Vagina (tissue), 2 donors: ENCODE measurements around the gene TRIB2. TPM values are rescaled to one million over a fixed set of nuclear protein-coding genes. Genes with fewer than 3 reads are reported as not detected.

Source experiments
- DNase-seq, 2 donors: peaks; one replicate each; pipeline ENCODE4 v3.0.0-alpha.2; 2017; ENCODE audit errors: extremely low spot score in 2 of 2
- H3K27ac ChIP-seq: fragments of 200-600 bp; sonication (generic); one replicate; pipeline ENCODE4 v1.5.1; 2019
- H3K27me3 ChIP-seq: fragments of 200-600 bp; sonication (generic); one replicate; pipeline ENCODE4 v1.5.1; 2019
- H3K36me3 ChIP-seq, 2 donors: fragments of 200-600 bp; sonication (generic); one replicate each; pipeline ENCODE4 v1.5.1; 2017 to 2019
- H3K4me1 ChIP-seq: fragments of 200-600 bp; sonication (generic); one replicate; pipeline ENCODE4 v1.5.1; 2019
- H3K4me3 ChIP-seq, 2 donors: fragments of 200-600 bp; sonication (generic); 1 replicate in 1 of 2; 2 replicates in 1 of 2; pipeline ENCODE4 v1.5.1; 2016 to 2019
- H3K9me3 ChIP-seq: fragments of 200-600 bp; sonication (generic); one replicate; pipeline ENCODE4 v1.5.1; 2019
- CTCF ChIP-seq, 3 experiments: fragments of 450-650 bp in 2 of 3; fragments of 200-600 bp in 1 of 3; sonication (generic) in 1 of 3; IDR thresholded peaks; one replicate each; pipeline ENCODE4 v1.5.1; 2017 to 2019; ENCODE audit warnings: antibody characterized with exemption in 3 of 3, mild to moderate bottlenecking in 2 of 3, moderate library complexity in 2 of 3
- POLR2A ChIP-seq, 2 donors: fragments of 450-650 bp; IDR thresholded peaks; one replicate each; pipeline ENCODE4 v1.6.1; 2017; ENCODE audit warnings: antibody characterized with exemption in 2 of 2, mild to moderate bottlenecking in 2 of 2, moderate library complexity in 2 of 2
- POLR2AphosphoS5 ChIP-seq, 2 donors: sonication (generic); formaldehyde crosslinking; IDR thresholded peaks; one replicate each; pipeline ENCODE4 v1.9.0; 2017; ENCODE audit warnings: antibody characterized with exemption in 2 of 2, mild to moderate bottlenecking in 2 of 2, low read depth in 1 of 2; ENCODE audit not compliant: insufficient read depth in 1 of 2
- intact Hi-C: fragments of 100-400 bp; cut with DNase I; formaldehyde crosslinking; loops from one replicate; pipeline ENCODE4 v1.15.1; 2023
- total RNA-seq: library from RNA; depleted of rRNA; stranded (reverse); fragments of >200 nt; gene quantifications from one replicate; pipeline ENCODE4 v1.2.3, GENCODE V29; 2016

Gene TRIB2
- total RNA-seq, 1 donor from 2014 or later, result 64.8 TPM

- Histone ChIP-seq H3K4me1 (peaks cover 65% of the 10 kb centered on the region), H3K4me3 (peak overlapping the region; percentile 73 to 75), H3K9me3 (no peaks in the 10 kb centered on the region), H3K27ac (peak overlapping the region; percentile 81), H3K36me3 (peaks cover 0 to 14% of the 10 kb centered on the region in 2 donors), H3K27me3 (no peaks in the 10 kb centered on the region)
- intact Hi-C loops, result loop anchor here (5.0 to 10.0 kb wide), 5 partner anchors 98 to 855 kb away; no protein-coding TSS in a partner anchor
- DNase-seq, result peak in 1 of 2 donors; percentile 84
- no peak for TF ChIP-seq POLR2AphosphoS5 (IDR thresholded peaks at IDR 0.05; ENCODE audit: insufficient read depth in 1 of 2, low read depth in 1 of 2)
- no peak for TF ChIP-seq CTCF (IDR thresholded peaks at IDR 0.05)
- TF ChIP-seq POLR2A (IDR thresholded peaks at IDR 0.05), result no peak
These were observed 2.9 kb downstream of the TRIB2 start for GRCh38 chr2:12719400-12720277.

- intact Hi-C loops, result loop anchor here (5.0 kb wide), 1 partner anchor 212 kb away; no protein-coding TSS in a partner anchor
These were observed 3.5 kb downstream of the TRIB2 start for GRCh38 chr2:12720278-12720620.

GRCh38 chr2:12720754-12721378, 4.1 kb downstream of the TRIB2 start:
- Histone ChIP-seq H3K4me1 (peaks cover 55% of the 10 kb centered on the region), H3K27ac (peak overlapping the region; percentile 6)
- intact Hi-C loops, result loop anchor here (5.0 kb wide), 1 partner anchor 211 kb away; no protein-coding TSS in a partner anchor

More at GRCh38 chr2:12720278-12720620, 3.5 kb downstream of the TRIB2 start:
- peaks cover 61% of the 10 kb centered on the region for H3K4me1 ChIP-seq
- no peaks in the 10 kb centered on the region for H3K9me3 ChIP-seq
- H3K27me3 ChIP-seq, result no peaks in the 10 kb centered on the region
- peaks cover 0 to 14% of the 10 kb centered on the region in 2 donors for H3K36me3 ChIP-seq
- peak overlapping the region; percentile 73 to 75 for H3K4me3 ChIP-seq
- peak in 1 of 2 donors; percentile 80 for DNase-seq
- TF ChIP-seq POLR2AphosphoS5 (IDR thresholded peaks at IDR 0.05; ENCODE audit: insufficient read depth in 1 of 2, low read depth in 1 of 2), result no peak
- no peak for TF ChIP-seq CTCF (IDR thresholded peaks at IDR 0.05)
- no peak for TF ChIP-seq POLR2A (IDR thresholded peaks at IDR 0.05)
- H3K27ac ChIP-seq, result peak overlapping the region; percentile 6

GRCh38 chr2:12721566-12722446, 5.1 kb downstream of the TRIB2 start:
- no peaks in the 10 kb centered on the region for H3K9me3 ChIP-seq
- intact Hi-C loops, result loop anchor here (5.0 kb wide), 1 partner anchor 210 kb away; no protein-coding TSS in a partner anchor
- peak overlapping the region; percentile 2 to 15 for H3K4me3 ChIP-seq
- peaks cover 0 to 14% of the 10 kb centered on the region in 2 donors for H3K36me3 ChIP-seq
- H3K27ac ChIP-seq, result no peak overlapping the region
- TF ChIP-seq CTCF (IDR thresholded peaks at IDR 0.05) (no peak), POLR2AphosphoS5 (IDR thresholded peaks at IDR 0.05; ENCODE audit: insufficient read depth in 1 of 2, low read depth in 1 of 2) (no peak), POLR2A (IDR thresholded peaks at IDR 0.05) (no peak)
- H3K27me3 ChIP-seq, result no peaks in the 10 kb centered on the region
- DNase-seq, result no peak
- peaks cover 58% of the 10 kb centered on the region for H3K4me1 ChIP-seq

More at GRCh38 chr2:12720754-12721378, 4.1 kb downstream of the TRIB2 start:
- peak overlapping the region; percentile 15 to 73 for H3K4me3 ChIP-seq
- H3K36me3 ChIP-seq, result peaks cover 0 to 14% of the 10 kb centered on the region in 2 donors
- no peaks in the 10 kb centered on the region for H3K27me3 ChIP-seq
- DNase-seq, result no peak
- no peak for TF ChIP-seq CTCF (IDR thresholded peaks at IDR 0.05)
- no peaks in the 10 kb centered on the region for H3K9me3 ChIP-seq
